ENCODE results near the gene ZNF213.
A peak's percentile ranks its signal among the peaks of the same experiment; 100 is the strongest.

ZNF213 gene

GRCh38 chr16:3155181-3155580, 20.4 kb downstream of the ZNF213 start:
- no peak overlapping the region for H3K27ac ChIP-seq
- no peaks in the 10 kb centered on the region for H3K36me3 ChIP-seq
- H3K4me1 ChIP-seq, result peaks cover 0 to 38% (median 23%) of the 10 kb centered on the region in 4 donors
- peaks cover 0 to 4% of the 10 kb centered on the region in 2 donors for H3K27me3 ChIP-seq
- H3K9me3 ChIP-seq, result peaks cover 0 to 6% (median 0%) of the 10 kb centered on the region in 3 donors
- no peak for TF ChIP-seq CTCF (IDR thresholded peaks at IDR 0.05)
- no peak overlapping the region for H3K4me3 ChIP-seq
- no peak for DNase-seq
- intact Hi-C loops (cut with DNase I; ENCODE audit: low total_unique reads), result loop anchor here (10.0 kb wide), 1 partner anchor 350 kb away; the partner anchor contains the start of gene CLUAP1

GRCh38 chr16:3155972-3156371, 21.1 kb downstream of the ZNF213 start:
- H3K4me3 ChIP-seq, result no peak overlapping the region
- H3K9me3 ChIP-seq, result peaks cover 0 to 6% (median 0%) of the 10 kb centered on the region in 3 donors
- no peak overlapping the region for H3K27ac ChIP-seq
- H3K36me3 ChIP-seq, result no peaks in the 10 kb centered on the region
- H3K27me3 ChIP-seq, result peaks cover 0 to 6% of the 10 kb centered on the region in 2 donors
- DNase-seq, result no peak
- intact Hi-C loops (cut with DNase I; ENCODE audit: low total_unique reads), result loop anchor here (10.0 kb wide), 1 partner anchor 349 kb away; the partner anchor contains the start of gene CLUAP1
- peaks cover 0 to 37% (median 22%) of the 10 kb centered on the region in 4 donors for H3K4me1 ChIP-seq
- TF ChIP-seq CTCF (IDR thresholded peaks at IDR 0.05), result no peak

- intact Hi-C loops (cut with DNase I; ENCODE audit: low total_unique reads), result loop anchor here (10.0 kb wide), 1 partner anchor 347 kb away; the partner anchor contains the start of gene CLUAP1
- H3K27me3 ChIP-seq, result peaks cover 0 to 19% of the 10 kb centered on the region in 2 donors
- peak; percentile 67 to 80 for DNase-seq
- no peak for TF ChIP-seq CTCF (IDR thresholded peaks at IDR 0.05)
- H3K27ac ChIP-seq, result peak overlapping the region; percentile 79 to 85
- peaks cover 0 to 6% (median 0%) of the 10 kb centered on the region in 3 donors for H3K9me3 ChIP-seq
- peaks cover 0 to 22% (median 15%) of the 10 kb centered on the region in 4 donors for H3K4me1 ChIP-seq
- H3K36me3 ChIP-seq, result no peaks in the 10 kb centered on the region
- peak overlapping the region; percentile 63 to 72 for H3K4me3 ChIP-seq
Measured at GRCh38 chr16:3157229-3158025, 22.6 kb downstream of the ZNF213 start.

- no peak for DNase-seq
- Histone ChIP-seq H3K9me3 (peaks cover 0 to 6% (median 0%) of the 10 kb centered on the region in 3 donors), H3K27me3 (peaks cover 0 to 23% of the 10 kb centered on the region in 2 donors), H3K36me3 (no peaks in the 10 kb centered on the region), H3K27ac (peak overlapping the region; percentile 79 to 85), H3K4me1 (peaks cover 0 to 20% (median 13%) of the 10 kb centered on the region in 4 donors), H3K4me3 (peak overlapping the region; percentile 63 to 72)
- intact Hi-C loops (cut with DNase I; ENCODE audit: low total_unique reads), result loop anchor here (10.0 kb wide), 1 partner anchor 347 kb away; the partner anchor contains the start of gene CLUAP1
- TF ChIP-seq CTCF (IDR thresholded peaks at IDR 0.05), result no peak
Measured at GRCh38 chr16:3158026-3158509, 23.2 kb downstream of the ZNF213 start.

- no peak for TF ChIP-seq CTCF (IDR thresholded peaks at IDR 0.05)
- peaks cover 0 to 20% (median 13%) of the 10 kb centered on the region in 4 donors for H3K4me1 ChIP-seq
- peak; percentile 82 to 94 for DNase-seq
- peaks cover 0 to 23% of the 10 kb centered on the region in 2 donors for H3K27me3 ChIP-seq
- no peaks in the 10 kb centered on the region for H3K36me3 ChIP-seq
- H3K27ac ChIP-seq, result peak overlapping the region; percentile 79 to 85
- peak overlapping the region; percentile 63 to 72 for H3K4me3 ChIP-seq
- H3K9me3 ChIP-seq, result peaks cover 0 to 6% (median 0%) of the 10 kb centered on the region in 3 donors
- intact Hi-C loops (cut with DNase I; ENCODE audit: low total_unique reads), result loop anchor here (10.0 kb wide), 1 partner anchor 346 kb away; the partner anchor contains the start of gene CLUAP1
Measured at GRCh38 chr16:3158510-3159314, 23.9 kb downstream of the ZNF213 start.

Measured in tibial artery (tissue), 4 donors.